ENCODE results near the gene HECTD1.

The HECTD1 gene

DNA sequence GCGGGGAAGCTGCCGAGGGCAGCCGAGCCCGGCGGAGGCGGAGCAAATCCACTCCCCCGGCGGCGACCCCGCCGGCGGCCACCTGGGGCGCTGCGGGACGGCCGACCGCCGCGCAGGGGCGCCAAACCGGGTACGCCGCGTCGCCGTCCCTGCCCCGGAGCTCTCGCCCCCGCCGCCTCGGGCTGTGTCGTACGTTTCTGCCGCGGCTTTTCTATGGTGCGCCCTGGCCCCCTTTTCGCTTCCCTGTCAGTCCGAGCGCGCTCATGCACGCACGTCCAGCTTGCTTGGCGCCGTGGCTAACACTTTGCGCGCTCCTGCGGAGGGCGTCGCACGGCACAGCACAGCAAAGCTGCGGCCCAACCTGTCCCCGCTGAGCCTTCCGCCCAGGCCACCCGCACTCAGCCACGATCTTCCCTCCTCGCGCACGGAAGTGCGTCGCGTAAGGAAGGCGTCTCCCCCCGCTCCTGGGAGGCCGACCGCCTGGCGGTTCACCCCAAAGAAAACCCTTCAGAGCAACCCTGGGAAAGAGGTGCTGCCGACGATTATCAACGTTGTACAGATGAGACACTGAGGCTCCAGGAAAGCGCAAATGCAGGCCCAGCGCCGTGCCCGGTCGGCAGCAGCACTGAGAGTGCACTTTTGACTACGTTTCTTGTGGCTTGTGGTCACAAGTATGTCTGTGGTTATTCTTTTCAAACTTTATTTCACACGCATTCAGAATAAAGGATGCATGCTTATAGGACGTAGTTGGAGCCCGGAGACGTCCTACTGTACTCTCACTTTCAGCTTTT lies at the start of gene HECTD1 (continued):
- TF ChIP-seq, protein P1, sequence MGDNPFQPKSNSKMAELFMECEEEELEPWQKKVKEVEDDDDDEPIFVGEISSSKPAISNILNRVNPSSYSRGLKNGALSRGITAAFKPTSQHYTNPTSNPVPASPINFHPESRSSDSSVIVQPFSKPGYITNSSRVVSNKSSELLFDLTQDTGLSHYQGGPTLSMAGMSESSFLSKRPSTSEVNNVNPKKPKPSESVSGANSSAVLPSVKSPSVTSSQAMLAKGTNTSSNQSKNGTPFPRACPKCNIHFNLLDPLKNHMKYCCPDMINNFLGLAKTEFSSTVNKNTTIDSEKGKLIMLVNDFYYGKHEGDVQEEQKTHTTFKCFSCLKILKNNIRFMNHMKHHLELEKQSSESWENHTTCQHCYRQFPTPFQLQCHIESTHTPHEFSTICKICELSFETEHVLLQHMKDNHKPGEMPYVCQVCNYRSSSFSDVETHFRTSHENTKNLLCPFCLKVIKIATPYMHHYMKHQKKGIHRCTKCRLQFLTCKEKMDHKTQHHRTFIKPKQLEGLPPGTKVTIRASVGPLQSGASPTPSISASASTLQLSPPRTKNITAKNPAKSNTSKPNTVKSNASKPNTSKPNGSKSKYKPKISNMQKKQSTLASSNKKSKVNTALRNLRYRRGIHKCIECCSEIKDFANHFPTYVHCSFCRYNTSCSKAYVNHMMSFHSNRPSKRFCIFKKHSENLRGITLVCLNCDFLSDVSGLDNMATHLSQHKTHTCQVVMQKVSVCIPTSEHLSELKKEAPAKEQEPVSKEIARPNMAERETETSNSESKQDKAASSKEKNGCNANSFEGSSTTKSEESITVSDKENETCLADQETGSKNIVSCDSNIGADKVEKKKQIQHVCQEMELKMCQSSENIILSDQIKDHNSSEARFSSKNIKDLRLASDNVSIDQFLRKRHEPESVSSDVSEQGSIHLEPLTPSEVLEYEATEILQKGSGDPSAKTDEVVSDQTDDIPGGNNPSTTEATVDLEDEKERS (tag by site-specific recombination; IDR thresholded peaks at IDR 0.05): no peak
- TF ChIP-seq ZNF248 (tag by site-specific recombination; IDR thresholded peaks at IDR 0.05) (no peak), ZNF239 (tag by site-specific recombination; IDR thresholded peaks at IDR 0.05) (peak; percentile 65; the same call in 1 of the 2 replicates), ZNF548 (tag by site-specific recombination; IDR thresholded peaks at IDR 0.05) (no peak), FEZF1 (tag by site-specific recombination; IDR thresholded peaks at IDR 0.05) (peak; percentile 19; the same call in 1 of the 2 replicates), ZNF341 (tag by site-specific recombination; IDR thresholded peaks at IDR 0.05; ENCODE audit: low read depth) (peak; percentile 100), ZNF157 (tag by site-specific recombination; IDR thresholded peaks at IDR 0.05) (no peak), KLF1 (tag by site-specific recombination; IDR thresholded peaks at IDR 0.05) (peak; percentile 77), MYNN (tag by site-specific recombination; IDR thresholded peaks at IDR 0.05; ENCODE audit: borderline replicate concordance) (no peak), ZNF792 (tag by site-specific recombination; IDR thresholded peaks at IDR 0.05) (no peak), ZNF629 (tag by site-specific recombination; IDR thresholded peaks at IDR 0.05) (peak; percentile 35; the same call in 1 of the 2 replicates), ZNF768 (tag by site-specific recombination; IDR thresholded peaks at IDR 0.05) (no peak; the same call in 1 of the 2 replicates), ZNF221 (tag by site-specific recombination; IDR thresholded peaks at IDR 0.05; ENCODE audit: borderline replicate concordance) (no peak), ZNF560 (tag by site-specific recombination; IDR thresholded peaks at IDR 0.05; ENCODE audit: borderline replicate concordance) (no peak), OSR2 (tag by site-specific recombination; IDR thresholded peaks at IDR 0.05) (no peak), ZNF133 (tag by site-specific recombination; IDR thresholded peaks at IDR 0.05) (no peak), ZNF558 (tag by site-specific recombination; IDR thresholded peaks at IDR 0.05) (no peak), ZNF211 (tag by site-specific recombination; IDR thresholded peaks at IDR 0.05; ENCODE audit: low read depth) (no peak), ZNF529 (tag by site-specific recombination; IDR thresholded peaks at IDR 0.05; ENCODE audit: insufficient replicate concordance) (no peak), SP7 (tag by site-specific recombination; IDR thresholded peaks at IDR 0.05) (peak; percentile 72), SP2 (tag by site-specific recombination; IDR thresholded peaks at IDR 0.05) (peak; percentile 62), ZNF19 (tag by site-specific recombination; IDR thresholded peaks at IDR 0.05; ENCODE audit: low read depth) (no peak), ZNF561 (tag by site-specific recombination; IDR thresholded peaks at IDR 0.05; ENCODE audit: borderline replicate concordance) (peak; percentile 37), ZNF394 (tag by site-specific recombination; IDR thresholded peaks at IDR 0.05; ENCODE audit: borderline replicate concordance) (peak; percentile 48; the same call in 1 of the 2 replicates), ZEB2 (tag by site-specific recombination; IDR thresholded peaks at IDR 0.05) (peak; percentile 97), ZNF785 (tag by site-specific recombination; IDR thresholded peaks at IDR 0.05) (peak; percentile 28; the same call in 1 of the 2 replicates), ZNF335 (tag by site-specific recombination; conservative IDR thresholded peaks at IDR 0.05) (no peak; the same call in none of the 2 replicates), ZNF660 (tag by site-specific recombination; IDR thresholded peaks at IDR 0.05) (no peak)
- TF ChIP-seq, protein P2, sequence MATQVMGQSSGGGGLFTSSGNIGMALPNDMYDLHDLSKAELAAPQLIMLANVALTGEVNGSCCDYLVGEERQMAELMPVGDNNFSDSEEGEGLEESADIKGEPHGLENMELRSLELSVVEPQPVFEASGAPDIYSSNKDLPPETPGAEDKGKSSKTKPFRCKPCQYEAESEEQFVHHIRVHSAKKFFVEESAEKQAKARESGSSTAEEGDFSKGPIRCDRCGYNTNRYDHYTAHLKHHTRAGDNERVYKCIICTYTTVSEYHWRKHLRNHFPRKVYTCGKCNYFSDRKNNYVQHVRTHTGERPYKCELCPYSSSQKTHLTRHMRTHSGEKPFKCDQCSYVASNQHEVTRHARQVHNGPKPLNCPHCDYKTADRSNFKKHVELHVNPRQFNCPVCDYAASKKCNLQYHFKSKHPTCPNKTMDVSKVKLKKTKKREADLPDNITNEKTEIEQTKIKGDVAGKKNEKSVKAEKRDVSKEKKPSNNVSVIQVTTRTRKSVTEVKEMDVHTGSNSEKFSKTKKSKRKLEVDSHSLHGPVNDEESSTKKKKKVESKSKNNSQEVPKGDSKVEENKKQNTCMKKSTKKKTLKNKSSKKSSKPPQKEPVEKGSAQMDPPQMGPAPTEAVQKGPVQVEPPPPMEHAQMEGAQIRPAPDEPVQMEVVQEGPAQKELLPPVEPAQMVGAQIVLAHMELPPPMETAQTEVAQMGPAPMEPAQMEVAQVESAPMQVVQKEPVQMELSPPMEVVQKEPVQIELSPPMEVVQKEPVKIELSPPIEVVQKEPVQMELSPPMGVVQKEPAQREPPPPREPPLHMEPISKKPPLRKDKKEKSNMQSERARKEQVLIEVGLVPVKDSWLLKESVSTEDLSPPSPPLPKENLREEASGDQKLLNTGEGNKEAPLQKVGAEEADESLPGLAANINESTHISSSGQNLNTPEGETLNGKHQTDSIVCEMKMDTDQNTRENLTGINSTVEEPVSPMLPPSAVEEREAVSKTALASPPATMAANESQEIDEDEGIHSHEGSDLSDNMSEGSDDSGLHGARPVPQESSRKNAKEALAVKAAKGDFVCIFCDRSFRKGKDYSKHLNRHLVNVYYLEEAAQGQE (tag by site-specific recombination; IDR thresholded peaks at IDR 0.05): no peak
- TF ChIP-seq, protein P3, sequence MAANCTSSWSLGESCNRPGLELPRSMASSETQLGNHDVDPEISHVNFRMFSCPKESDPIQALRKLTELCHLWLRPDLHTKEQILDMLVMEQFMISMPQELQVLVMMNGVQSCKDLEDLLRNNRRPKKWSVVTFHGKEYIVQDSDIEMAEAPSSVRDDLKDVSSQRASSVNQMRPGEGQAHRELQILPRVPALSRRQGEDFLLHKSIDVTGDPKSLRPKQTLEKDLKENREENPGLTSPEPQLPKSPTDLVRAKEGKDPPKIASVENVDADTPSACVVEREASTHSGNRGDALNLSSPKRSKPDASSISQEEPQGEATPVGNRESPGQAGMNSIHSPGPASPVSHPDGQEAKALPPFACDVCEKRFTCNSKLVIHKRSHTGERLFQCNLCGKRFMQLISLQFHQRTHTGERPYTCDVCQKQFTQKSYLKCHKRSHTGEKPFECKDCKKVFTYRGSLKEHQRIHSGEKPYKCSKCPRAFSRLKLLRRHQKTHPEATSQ (tag by site-specific recombination; IDR thresholded peaks at IDR 0.05): peak; percentile 96; the same call in 1 of the 2 replicates
